Raji (cell line): ENCODE data around the gene MBTPS1.

Source experiments
- POLR2A ChIP-seq: IDR thresholded peaks from 2 replicates; pipeline ENCODE4 v1.6.1; 2011; ENCODE audit warnings: low read depth, low read length, control low read depth; ENCODE audit not compliant: insufficient read depth

Gene MBTPS1

GRCh38 chr16:84056933-84057332, 59.8 kb downstream of the MBTPS1 start:
- TF ChIP-seq POLR2A = no peak

- TF ChIP-seq POLR2A = no peak
Observed at GRCh38 chr16:84055801-84056634, 60.7 kb downstream of the MBTPS1 start.

- no peak for TF ChIP-seq POLR2A
Observed at GRCh38 chr16:84055366-84055765, 61.4 kb downstream of the MBTPS1 start.

- TF ChIP-seq POLR2A = no peak
Observed at GRCh38 chr16:84054916-84055315, 61.8 kb downstream of the MBTPS1 start.

GRCh38 chr16:84054271-84054670, 62.5 kb downstream of the MBTPS1 start:
- no peak for TF ChIP-seq POLR2A

GRCh38 chr16:84053237-84053636, 63.5 kb downstream of the MBTPS1 start:
- no peak for TF ChIP-seq POLR2A

GRCh38 chr16:84052071-84052622, 64.6 kb downstream of the MBTPS1 start:
- TF ChIP-seq POLR2A = no peak

GRCh38 chr16:84050316-84050715, 66.4 kb downstream of the MBTPS1 start:
- no peak for TF ChIP-seq POLR2A

- TF ChIP-seq POLR2A = no peak
Observed at GRCh38 chr16:84049403-84050060, 67.2 kb downstream of the MBTPS1 start.

GRCh38 chr16:84048871-84049270, 67.9 kb downstream of the MBTPS1 start:
- no peak for TF ChIP-seq POLR2A

GRCh38 chr16:84048270-84048669, 68.5 kb downstream of the MBTPS1 start:
- TF ChIP-seq POLR2A = no peak

GRCh38 chr16:84047626-84048025, 69.1 kb downstream of the MBTPS1 start:
- TF ChIP-seq POLR2A = no peak

- TF ChIP-seq POLR2A = no peak
Observed at GRCh38 chr16:84047206-84047605, 69.5 kb downstream of the MBTPS1 start.

GRCh38 chr16:84045818-84046470, 70.8 kb downstream of the MBTPS1 start:
- TF ChIP-seq POLR2A = no peak

- TF ChIP-seq POLR2A = no peak
Observed at GRCh38 chr16:84045001-84045817, 71.5 kb downstream of the MBTPS1 start.

GRCh38 chr16:84044118-84044488, 72.6 kb downstream of the MBTPS1 start:
- no peak for TF ChIP-seq POLR2A
